Forelimb muscle (tissue), 1 donor: ENCODE results near the gene P2RY6. TPM values are rescaled to one million over a fixed set of nuclear protein-coding genes. Genes with fewer than 3 reads are reported as not detected.

Experiments
- DNase-seq: peaks from one replicate; pipeline ENCODE4 v3.0.0-alpha.2; 2013; ENCODE audit warnings: low read depth
- polyA plus RNA-seq: library from polyadenylated mRNA; unstranded; fragments of 120-200 nt; gene quantifications from one replicate; pipeline ENCODE4 v1.2.1, GENCODE V29; 2013; ENCODE audit not compliant: insufficient read length

Gene P2RY6
- polyA plus RNA-seq, 1 donor, result 1.7 TPM

DNA sequence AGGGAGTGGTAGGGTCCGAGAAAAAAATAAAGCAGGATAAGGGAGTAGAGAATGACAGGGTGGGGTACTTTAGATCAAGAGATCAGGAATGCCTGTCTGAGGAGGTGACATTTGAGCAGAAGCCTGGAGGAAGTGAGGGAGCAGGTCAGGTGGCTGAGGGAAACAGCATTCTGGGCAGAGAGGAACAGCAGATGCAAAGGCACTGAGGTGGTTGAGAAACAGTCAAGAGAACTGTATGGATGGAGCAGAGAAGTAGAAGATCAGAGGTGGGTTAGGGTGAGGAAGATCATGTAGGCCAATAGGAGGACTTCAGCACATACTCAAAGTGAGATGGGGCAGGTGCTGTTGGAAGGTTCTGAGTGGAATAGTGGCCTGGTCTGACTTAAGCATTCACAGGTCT lies 44.3 kb downstream of the P2RY6 start:
- no peak for DNase-seq

DNA sequence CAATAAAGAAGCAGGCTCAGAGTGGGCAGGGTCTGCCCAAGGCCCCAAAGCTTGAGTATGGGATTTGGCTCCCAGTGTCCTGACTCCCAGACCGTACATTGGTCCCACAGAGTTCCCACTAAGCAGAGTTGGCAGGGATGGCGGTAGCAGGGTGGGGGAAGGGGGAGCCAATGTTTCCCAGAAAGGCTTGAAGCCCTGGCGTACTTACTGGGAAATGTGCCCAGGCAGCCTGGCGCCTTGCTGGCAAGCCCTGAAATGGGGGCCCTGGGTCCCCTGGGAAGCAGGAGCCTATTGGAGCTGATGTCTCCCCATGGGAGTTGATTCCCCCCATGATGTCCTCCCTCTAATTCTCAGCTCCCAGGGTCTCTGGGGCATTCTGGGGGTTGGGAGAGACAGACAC lies 45.2 kb downstream of the P2RY6 start:
- no peak for DNase-seq

DNA sequence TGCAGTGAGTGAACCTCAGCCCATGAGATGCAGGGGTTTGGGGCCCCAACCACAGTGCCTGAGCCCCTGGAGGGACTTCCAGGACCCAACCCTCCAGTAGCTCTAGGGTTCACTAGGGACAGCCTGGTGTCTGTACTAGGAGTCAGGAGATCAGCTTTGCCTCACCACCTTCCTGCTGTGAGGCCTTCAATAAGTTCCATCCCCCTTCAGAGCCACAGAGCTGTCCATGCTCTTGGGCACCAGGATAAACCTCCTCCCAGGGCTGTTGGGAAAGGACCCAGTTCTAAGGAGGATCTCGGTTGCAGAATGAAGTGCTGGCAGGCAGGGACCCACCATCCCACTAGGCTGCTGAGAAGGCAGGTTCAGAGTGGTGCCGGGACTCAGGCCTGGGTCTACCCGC lies 45.7 kb downstream of the P2RY6 start:
- DNase-seq, result no peak

DNA sequence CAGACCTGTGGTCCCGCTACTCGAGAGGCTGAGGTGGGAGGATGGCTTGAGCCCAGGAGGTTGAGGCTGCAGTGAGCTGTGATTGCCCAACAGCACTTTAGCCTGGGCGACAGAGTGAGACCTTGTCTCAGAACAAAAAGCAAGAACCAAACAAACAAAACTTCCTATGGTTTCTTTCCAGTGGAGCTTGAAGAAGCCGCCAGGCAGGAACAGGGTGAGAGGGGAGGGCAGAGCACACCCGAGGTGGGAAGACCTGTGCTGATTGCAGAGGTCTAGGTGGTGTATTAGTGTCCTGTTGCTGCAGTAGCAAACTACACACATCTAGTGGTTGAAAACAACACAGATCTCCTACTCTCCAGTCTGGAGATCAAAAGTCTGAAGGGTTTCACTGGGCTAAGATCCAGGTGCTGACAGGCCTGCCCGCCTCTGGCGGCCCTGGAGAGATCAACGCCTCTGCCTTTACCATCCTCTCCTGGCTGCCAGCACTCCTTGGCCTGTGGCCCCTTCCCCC lies 46.4 kb downstream of the P2RY6 start:
- DNase-seq, result no peak

DNA sequence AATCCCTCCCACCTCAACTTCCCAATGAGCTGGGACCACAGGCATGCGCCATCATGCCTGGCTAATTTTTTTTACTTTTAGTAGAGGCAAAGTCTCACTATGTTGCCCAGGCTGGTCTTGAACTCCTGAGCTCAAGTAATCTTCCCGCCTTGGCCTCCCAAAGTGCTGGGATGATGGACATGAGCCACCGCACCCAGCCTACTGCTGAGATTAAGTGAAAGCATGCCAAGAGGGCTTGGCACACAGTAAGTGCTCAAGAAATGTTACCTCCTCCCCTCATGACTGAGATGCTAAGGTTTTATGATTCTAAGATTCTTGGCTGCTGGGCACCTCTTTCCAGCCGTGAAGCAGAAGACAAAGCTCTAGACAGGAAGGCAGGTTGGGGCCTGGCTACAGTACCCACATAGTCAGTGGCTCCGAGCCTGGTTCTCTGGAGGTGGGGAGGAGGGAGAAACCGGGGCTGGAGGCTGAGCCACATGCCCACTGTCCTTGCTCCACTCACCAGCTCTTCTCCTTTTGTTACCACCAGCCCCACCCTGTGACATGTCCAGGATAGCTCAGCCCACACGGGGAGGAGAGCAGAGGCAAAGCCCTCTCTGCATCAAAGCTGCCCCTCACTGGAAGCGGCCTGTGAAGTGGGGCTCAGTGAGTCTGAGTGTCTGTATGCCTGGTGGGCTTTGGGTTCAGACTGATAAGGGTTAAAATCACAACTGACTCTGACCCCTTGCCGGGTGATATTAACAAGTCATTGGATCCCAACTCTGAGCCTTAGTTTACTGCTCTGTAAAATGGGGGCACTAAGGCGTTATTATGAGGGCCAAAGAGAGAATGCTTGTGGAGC lies 48.8 kb downstream of the P2RY6 start:
- no peak for DNase-seq

DNA sequence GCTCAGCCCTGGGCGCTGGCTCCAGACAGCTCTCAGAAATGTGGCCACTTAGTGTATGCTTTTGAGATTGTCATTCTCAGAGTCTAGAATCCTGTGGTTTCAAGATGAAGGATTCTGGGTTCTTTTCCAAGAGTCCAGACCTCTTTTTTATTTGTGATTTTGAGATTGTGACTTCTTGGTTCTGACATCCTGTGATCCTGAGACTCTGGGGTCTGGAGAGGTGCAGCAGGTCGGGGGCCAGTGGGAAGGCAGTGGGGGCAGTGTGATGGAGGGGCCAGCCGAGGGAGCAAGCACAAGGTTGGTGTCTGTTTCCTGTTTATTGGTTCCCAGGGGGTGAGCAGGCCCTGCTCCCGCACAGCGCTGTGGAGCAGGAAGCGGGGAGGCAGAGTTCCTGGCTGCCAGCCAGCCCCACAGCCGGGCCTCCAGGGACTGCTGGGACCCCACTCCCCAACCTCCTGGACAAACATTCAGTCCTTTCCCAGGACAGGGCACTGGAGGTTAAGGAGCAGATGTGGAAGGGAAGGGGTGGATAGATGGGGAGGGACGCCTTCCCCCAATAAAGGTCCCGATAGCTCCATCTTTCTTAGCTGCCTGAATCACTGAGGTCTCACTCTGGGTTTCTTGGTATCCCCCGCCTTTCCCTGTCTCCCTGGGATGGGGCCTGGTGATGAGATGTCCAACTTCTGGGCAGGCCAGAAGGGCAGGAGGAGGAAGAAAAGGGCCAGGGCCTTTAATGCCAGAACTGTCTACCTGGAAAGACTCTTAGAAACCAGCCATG lies 49.7 kb downstream of the P2RY6 start:
- DNase-seq, result no peak

DNA sequence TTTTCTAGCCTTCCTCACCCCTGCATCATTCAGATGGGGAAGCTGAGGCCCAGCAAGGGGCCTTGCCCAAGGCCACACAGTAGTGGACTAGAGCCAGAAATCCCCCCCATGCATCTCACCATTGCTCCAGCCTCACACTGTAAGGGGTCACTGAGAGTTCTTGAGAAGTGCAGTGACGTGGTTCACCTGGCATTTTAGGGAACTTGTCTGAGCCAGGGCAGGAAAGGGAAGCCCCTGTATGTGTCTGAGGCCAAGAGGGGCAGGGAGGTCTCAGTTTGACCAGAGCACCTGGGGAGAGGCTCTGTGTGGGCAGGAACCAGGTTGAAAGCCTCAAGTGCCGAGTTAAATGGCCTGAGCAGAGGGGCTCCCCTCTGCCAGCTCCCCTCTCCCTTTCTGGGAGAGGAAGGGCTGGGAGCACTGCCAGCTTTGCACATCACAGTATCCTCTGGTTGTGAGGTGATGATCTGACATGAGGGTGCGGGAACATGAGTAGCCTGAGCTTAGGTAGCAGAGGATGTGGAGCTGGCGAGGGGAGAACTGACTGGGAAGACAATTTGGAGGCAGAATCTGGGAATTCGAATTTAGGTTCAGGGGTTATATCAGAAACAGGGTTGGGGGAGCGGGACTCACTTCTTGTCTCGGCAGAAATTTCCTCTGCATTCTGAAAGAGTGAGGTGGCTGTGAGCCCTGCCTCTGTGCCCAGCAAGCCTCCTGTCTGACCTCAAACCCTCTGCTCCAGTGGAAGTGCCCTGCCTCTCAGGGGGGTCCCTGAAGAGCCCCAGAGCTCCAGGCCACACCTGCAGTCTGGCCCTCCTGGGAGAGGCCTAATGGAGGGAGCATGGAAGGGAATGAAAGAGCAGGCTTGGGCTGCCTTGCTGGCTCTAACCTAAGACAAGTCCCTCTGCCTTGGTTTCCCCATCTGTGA lies 50.5 kb downstream of the P2RY6 start:
- no peak for DNase-seq

DNA sequence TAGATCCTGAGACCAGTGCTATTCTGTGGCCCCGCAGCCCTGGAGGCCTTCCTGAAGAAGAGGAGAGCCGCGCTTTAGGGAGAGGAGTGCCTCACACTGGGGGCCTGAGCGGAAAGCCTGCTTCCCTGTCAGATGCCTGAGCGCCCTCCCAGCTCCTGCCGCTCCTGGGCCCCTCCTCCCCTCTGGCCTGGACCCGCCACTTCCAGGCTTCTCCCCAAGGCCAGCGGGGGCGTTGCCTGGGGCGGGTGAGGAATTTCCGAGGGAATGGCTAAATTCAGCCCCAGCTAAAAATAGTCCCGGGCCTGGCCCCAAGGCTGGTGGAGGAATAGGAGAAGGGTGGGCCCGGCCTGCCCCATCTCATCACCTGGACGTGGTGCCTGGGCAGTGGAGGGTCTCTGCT lies 51.3 kb downstream of the P2RY6 start:
- DNase-seq, result no peak

DNA sequence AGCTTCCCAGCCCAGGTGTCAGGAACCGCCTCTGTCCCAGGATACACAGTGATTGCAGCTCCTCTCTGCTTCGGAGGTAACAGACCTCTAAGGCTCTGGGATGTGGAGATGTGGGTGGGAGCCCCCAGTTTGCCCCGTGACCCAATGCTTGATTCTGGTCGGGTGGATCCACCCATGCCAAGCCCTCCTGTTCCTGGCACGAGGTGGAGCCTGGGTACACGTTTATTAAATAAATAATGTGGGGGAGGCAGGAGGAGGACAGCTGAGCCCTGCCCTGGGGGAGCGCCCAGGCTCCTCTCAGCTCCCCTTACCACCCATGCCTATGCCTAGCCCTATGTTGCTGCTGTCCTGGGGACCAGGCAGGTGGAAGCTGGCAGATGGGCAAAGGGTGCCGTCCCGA lies 52.0 kb downstream of the P2RY6 start:
- DNase-seq, result no peak

DNA sequence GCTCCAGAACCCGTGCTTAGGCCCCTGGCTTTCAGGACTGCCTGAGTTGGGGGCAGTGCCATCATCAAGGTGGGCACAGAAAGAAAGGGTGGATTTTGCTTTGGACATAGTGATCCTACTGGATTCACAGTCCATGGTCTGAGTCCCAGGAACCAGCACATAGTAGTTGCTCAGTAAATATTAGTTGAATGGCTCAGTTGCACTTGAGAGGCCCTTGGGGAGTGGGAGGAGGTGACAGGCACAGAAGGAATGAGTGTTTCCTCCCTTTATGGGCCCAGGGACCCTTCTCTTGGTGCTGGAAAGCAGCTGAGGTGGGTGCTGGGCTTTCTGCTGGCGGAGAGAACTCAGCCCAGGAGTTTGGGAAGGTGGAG lies 52.5 kb downstream of the P2RY6 start:
- no peak for DNase-seq

DNA sequence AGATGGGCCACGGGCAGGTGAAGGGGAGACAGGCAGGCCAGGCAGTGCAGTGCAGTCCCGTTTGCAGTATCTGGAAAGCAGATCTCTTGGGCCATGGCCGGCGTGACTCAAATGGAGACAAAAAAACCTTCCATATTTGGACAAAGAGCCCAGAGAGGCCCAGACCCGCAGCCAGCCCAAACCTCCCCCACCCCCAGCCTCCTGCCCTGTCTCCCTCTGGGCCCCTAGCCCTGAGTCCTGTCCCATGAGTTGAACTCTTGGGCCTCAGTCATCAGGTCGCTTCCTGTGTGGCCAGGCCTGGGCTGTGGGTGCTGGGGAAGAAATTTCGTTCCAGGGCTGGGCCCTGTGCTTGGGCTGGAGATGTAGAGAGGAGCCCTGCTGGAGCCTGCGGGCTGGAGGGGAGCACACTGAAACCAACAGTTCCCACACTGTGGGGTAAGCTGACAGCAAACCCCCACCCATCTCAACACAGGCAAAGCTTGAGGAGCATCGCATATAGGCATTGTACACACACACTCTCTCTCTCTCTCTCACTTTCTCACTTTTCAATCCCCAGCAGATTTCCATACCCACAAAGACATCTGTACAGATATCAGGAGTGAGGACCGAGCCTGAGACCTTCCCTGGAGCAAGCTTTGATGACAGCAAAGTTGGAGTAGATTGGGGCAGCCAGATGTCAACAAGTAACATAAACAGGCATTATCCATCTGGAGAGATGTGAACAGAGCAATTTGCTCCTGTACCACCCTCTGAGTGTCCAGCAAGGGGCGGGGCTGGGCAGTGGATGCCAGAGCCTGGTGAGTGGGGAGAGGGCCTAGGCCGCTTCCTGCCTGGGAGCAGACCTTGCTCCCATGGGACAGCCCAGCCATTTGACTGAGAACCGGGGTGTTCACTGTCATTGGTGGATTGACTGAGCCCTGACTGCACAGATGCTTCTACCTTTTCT lies 53.2 kb downstream of the P2RY6 start:
- DNase-seq, result no peak

DNA sequence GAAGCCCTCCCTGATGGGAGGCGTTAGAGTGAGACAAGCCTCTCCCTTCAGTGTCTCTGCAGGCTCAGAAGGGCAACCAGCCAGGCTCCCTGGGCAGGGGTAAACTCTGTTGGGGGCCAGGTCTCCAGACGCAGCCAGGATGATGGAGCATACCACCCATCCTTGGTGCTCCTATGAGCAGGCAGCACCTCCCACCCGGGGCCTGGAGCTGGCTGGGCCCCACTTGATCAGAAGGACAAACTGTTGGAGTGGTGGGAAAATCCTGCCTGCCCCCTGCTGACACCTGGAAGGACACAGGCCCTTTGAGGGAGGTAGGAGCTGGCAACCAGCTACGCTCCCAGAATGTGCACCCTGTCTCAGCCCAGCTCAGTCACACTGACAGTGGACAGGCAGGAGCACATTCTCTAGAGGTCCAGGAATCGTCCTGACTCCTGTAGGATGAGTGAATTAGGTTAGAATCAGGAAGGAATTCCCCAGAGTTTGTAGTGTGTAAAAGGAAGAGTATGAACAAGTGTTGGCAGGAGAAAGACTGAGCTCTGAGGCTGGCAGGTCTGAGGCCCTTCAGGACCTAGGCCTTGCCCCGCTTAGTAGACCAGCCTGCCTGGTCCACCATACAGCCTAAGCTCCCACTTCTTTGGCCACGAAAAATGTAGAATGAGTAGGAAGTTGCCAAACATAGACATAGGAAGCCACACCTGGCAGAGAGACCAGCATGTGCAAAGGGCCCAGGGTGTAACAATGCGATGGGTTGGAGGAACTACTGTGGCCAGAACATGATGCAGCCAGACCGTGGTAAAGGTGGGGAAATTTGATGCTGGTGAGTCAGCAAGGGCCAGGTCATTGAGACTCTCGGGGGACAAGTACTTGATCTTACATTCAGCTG lies 55.0 kb downstream of the P2RY6 start:
- DNase-seq, result no peak

DNA sequence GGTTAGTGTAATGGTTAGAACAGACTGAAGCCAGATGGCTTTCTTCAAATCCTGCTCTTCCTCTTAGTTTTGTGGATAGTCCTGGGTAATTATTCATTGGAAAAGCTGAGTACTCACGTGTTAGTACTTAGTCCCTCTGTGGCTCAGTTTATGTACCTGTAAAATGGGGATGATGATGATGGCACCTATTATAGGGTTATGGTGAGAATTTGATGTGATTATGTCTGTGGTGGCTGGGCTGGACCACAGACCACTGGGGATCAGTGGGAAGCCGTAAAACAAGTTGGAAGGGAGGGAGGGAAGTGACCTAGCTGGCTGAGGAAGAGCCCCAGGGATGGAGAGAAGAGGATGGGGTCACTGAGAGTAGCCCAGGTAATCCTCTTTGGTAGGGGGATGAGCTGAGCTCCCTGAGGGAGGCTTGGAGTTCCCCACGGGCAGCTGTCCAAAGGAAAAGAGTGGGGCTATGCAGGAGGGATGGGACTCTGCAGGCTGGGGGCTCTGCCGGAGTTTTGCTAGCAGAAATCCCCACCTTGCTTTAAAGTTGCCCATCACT lies 55.8 kb downstream of the P2RY6 start:
- no peak for DNase-seq

DNA sequence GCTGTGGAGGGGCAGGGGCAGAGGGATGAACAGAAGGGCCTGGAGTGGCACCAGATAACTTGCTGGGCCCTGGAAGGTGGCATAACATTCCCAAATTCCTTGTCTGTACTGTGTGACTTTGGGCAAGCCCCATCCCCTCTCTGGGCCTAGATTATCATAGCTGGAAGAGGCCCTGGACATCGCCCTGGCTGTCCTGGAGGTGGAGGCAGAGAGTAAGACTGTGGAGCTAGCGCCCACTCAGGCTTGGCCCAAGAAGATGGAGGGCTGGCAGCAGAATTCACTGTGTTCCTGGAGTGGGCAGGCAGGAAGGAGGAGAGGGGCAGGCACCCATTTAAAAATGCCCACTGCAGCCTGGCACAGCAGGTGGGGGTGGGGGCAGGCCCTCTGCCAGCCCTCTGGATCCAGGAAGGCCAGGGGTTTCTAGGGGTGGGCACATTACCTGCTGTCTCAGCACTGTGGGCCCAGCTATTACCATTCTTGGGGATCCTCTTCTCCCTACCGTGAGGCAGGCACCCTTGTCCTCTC lies 58.5 kb downstream of the P2RY6 start:
- DNase-seq, result no peak

DNA sequence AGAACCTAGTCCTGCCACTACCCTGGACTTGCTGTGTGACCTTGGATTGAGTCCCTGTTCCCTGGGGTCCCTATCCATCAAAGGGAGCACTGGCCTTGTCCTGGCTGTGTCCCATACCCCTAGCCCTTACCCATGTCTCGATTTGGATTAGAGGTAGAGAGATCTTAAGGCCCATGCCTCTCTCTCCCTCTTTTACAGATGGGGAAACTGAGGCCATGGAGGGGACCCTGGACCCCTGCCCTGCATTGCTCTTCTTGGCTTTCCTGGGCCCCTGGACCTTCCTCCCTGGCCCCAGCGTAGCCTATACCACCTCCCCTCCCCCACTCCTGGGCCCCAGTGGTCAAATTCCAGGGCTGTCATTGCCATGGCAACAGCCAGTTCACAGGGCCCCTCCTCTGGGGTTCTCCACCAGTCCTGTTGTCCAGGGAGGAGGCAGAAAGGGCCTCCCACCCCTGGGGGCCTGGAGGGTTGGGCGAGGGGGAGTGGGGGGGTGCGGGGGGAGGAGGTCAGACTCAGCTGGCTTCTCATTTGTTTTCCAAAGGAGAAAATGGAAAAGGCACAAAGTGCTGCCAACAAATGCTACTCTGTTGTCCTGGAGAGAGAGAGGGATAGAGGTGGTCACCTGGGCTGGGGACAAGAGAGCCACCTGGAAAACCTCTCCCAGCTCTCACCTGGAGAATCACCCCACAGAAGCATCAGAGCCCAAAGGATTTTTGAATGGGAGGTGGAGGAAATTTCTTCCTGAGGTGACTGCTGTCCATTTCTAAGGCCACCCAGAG lies 59.2 kb downstream of the P2RY6 start:
- DNase-seq, result no peak

DNA sequence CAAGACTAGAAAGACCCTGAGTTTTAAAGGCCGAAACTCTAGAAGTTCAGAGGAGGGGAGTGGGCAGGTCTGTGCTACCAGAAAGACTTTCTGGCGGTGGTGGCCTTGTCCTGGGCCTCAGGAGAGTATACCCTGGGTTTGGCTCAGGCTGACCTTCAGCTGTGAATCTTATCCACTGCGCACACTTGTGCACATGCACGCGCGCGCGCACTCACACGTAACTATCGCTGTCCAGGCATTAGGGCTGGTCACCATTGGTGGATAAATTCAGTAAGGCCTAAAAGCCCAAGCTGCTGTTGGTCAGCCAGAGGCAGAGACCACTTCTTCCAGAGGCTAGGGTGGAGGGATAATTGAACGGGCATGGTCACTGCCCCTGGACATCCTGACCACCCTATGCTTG lies 61.0 kb downstream of the P2RY6 start:
- DNase-seq, result no peak

DNA sequence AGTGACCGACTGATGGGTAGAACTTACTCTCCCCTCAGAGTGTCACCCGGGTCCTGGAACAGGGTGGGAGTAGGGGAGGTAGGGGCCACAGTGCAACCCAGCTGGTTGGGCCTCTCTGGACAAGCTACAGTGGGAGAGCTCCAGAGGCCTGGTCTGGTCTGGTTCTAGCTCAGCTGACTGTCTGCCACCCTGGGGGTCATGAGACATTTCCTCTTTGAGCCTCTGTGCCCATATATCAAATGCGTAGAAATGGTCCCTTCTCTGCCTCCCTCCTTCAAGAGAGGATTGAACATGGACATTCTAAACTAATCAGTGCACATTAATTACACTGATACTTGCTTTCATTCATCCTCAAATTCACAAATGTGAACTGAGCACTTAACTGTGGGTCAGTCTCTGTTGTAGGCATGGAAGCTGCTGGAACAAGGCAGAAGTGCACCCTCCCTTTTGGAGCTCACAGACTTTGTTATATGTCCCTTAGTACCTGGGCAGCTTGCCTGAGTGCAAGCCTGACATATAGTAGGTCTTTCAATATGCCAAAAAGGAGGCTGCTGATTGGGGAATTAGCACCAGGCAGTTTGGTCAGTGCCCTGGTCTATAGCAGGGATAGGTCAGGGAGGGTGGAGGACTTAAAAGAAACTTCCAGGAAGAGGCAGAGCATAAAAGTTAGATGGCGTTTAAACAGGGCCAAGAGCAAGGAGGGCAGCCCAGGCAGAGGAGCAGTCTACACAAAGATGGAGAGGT lies 61.7 kb downstream of the P2RY6 start:
- DNase-seq, result no peak
